IMR-90 (cell line): Measurements from ENCODE around the gene LDAF1. TPM values are rescaled to one million over a fixed set of nuclear protein-coding genes. Genes with fewer than 3 reads are reported as not detected.

Experiments
- ATAC-seq: fragments of 200-7000 bp; cut with Tn5 transposase; 2 replicates; pipeline ENCODE4 v1.9.1; 2020; ENCODE audit warnings: low read depth, mild to moderate bottlenecking, moderate library complexity
- BruUV-seq: library from RNA; stranded (reverse); fragments of 400-500 nt; replicated peaks from 2 replicates; lab custom pipeline; 2021; lab: Mats Ljungman, UMichigan
- CTCF ChIA-PET: fragments of 300-600 bp; formaldehyde crosslinking; extraction: SDS; loops from one replicate; lab custom pipeline; 2021; ENCODE audit warnings: antibody characterized with exemption; lab: Yijun Ruan, JAX
- POLR2A ChIA-PET: fragments of 300-600 bp; sonication (Branson Sonifier 250); formaldehyde crosslinking; loops from one replicate; lab custom pipeline; 2022; ENCODE audit warnings: antibody characterized with exemption; ENCODE audit not compliant: unreplicated experiment; lab: Charles Lee
- DNase-seq: peaks from one replicate; pipeline ENCODE4 v3.0.0; 2013
- H2AFZ ChIP-seq: replicated peaks from 2 replicates; pipeline ENCODE3; 2013; ENCODE audit warnings: low read length, mild to moderate bottlenecking; ENCODE audit not compliant: poor library complexity
- H2AK5ac ChIP-seq: 2 replicates; pipeline ENCODE4 v1.6.1; 2013; ENCODE audit warnings: low read depth, low read length, inconsistent platforms
- H2AK9ac ChIP-seq: replicated peaks from 2 replicates; pipeline ENCODE3; 2013; ENCODE audit warnings: mild to moderate bottlenecking, low read depth, low read length, moderate library complexity; ENCODE audit not compliant: poor library complexity
- H2BK120ac ChIP-seq: 2 replicates; pipeline ENCODE4 v1.6.1; 2013; ENCODE audit warnings: low read depth, low read length, inconsistent platforms
- H2BK15ac ChIP-seq: 3 replicates; pipeline ENCODE4 v1.6.1; 2013; ENCODE audit warnings: low read depth, low read length, inconsistent platforms
- H2BK20ac ChIP-seq: 2 replicates; pipeline ENCODE4 v1.6.1; 2013; ENCODE audit warnings: low read depth, mild to moderate bottlenecking, inconsistent platforms, low read length, moderate library complexity
- H2BK5ac ChIP-seq: 2 replicates; pipeline ENCODE4 v1.6.1; 2013; ENCODE audit warnings: mild to moderate bottlenecking, low read depth, low read length, inconsistent platforms; ENCODE audit not compliant: poor library complexity, severe bottlenecking
- H3K14ac ChIP-seq: replicated peaks from 2 replicates; pipeline ENCODE4 v1.6.1; 2013; ENCODE audit warnings: low read depth, low read length, inconsistent platforms
- H3K18ac ChIP-seq: 2 replicates; pipeline ENCODE4 v1.6.1; 2013; ENCODE audit warnings: low read depth, low read length, control low read depth
- H3K23ac ChIP-seq: 2 replicates; pipeline ENCODE4 v1.6.1; 2013; ENCODE audit warnings: low read depth, low read length, inconsistent platforms
- H3K27ac ChIP-seq: 2 replicates; pipeline ENCODE4 v1.5.1; 2013; ENCODE audit warnings: mild to moderate bottlenecking, control low read depth, low read length; ENCODE audit not compliant: insufficient read depth
- H3K27me3 ChIP-seq: 2 replicates; pipeline ENCODE4 v1.6.1; 2013; ENCODE audit warnings: low read length; ENCODE audit not compliant: control insufficient read depth, insufficient read depth
- H3K36me3 ChIP-seq: 2 replicates; pipeline ENCODE4 v1.6.1; 2013; ENCODE audit warnings: low read length, mixed read lengths; ENCODE audit not compliant: control insufficient read depth, insufficient read depth
- H3K4ac ChIP-seq: 2 replicates; pipeline ENCODE4 v1.6.1; 2013; ENCODE audit warnings: low read depth, low read length, inconsistent platforms
- H3K4me1 ChIP-seq: 2 replicates; pipeline ENCODE4 v1.6.1; 2013; ENCODE audit warnings: low read length, mixed read lengths; ENCODE audit not compliant: control insufficient read depth, insufficient read depth
- H3K4me2 ChIP-seq: 2 replicates; pipeline ENCODE4 v1.6.1; 2013; ENCODE audit warnings: low read depth, mild to moderate bottlenecking, control low read depth, low read length, moderate library complexity
- H3K4me3 ChIP-seq: 2 replicates; pipeline ENCODE4 v1.5.1; 2013; ENCODE audit warnings: low read depth, mild to moderate bottlenecking, control low read depth, low read length, moderate library complexity; ENCODE audit not compliant: insufficient read depth
- H3K56ac ChIP-seq: 2 replicates; pipeline ENCODE4 v1.6.1; 2013; ENCODE audit warnings: low read length, inconsistent platforms; ENCODE audit not compliant: insufficient read depth; ENCODE audit errors: extremely low read depth
- H3K79me1 ChIP-seq, 2 experiments: 2 replicates each; pipeline ENCODE4 v1.6.1; 2013; ENCODE audit warnings: low read length in 2 of 2, inconsistent platforms in 1 of 2, low read depth in 1 of 2
- H3K9ac ChIP-seq: 2 replicates; pipeline ENCODE4 v1.6.1; 2013; ENCODE audit warnings: low read depth, low read length, control low read depth
- H3K9me1 ChIP-seq: 2 replicates; pipeline ENCODE4 v1.6.1; 2013; ENCODE audit warnings: low read length, inconsistent platforms; ENCODE audit not compliant: insufficient read depth
- H3K9me3 ChIP-seq: 2 replicates; pipeline ENCODE4 v1.6.1; 2013; ENCODE audit warnings: low read length; ENCODE audit not compliant: control insufficient read depth, insufficient read depth
- H4K20me1 ChIP-seq: 2 replicates; pipeline ENCODE4 v1.6.1; 2013; ENCODE audit warnings: low read length, inconsistent platforms; ENCODE audit not compliant: insufficient read depth
- H4K5ac ChIP-seq: 2 replicates; pipeline ENCODE4 v1.6.1; 2013; ENCODE audit warnings: mild to moderate bottlenecking, low read depth, low read length, control low read depth
- H4K8ac ChIP-seq, 2 experiments: 2 replicates each; pipeline ENCODE4 v1.6.1; 2013; ENCODE audit warnings: low read depth in 2 of 2, low read length in 2 of 2, control low read depth in 1 of 2, inconsistent platforms in 1 of 2
- H4K91ac ChIP-seq: 2 replicates; pipeline ENCODE4 v1.6.1; 2013; ENCODE audit warnings: low read depth, low read length, inconsistent platforms; ENCODE audit not compliant: insufficient read depth
- CEBPB ChIP-seq: IDR thresholded peaks from 2 replicates; pipeline ENCODE4 v1.6.1; 2012; ENCODE audit warnings: low read depth, low read length, improper control_type of control experiment
- CHD1 ChIP-seq: IDR thresholded peaks from 2 replicates; pipeline ENCODE4 v1.6.1; 2012; ENCODE audit warnings: low read depth, low read length, improper control_type of control experiment
- ELK1 ChIP-seq: fragments of 150-350 bp; IDR thresholded peaks from 2 replicates; pipeline ENCODE4 v1.6.1; 2016; ENCODE audit warnings: low read depth, mild to moderate bottlenecking, low read length, moderate library complexity, borderline replicate concordance
- FOS ChIP-seq: fragments of 150-350 bp; IDR thresholded peaks from 2 replicates; pipeline ENCODE4 v1.6.1; 2016; ENCODE audit warnings: low read depth, low read length
- MAFK ChIP-seq: IDR thresholded peaks from 2 replicates; pipeline ENCODE4 v1.6.1; 2012; ENCODE audit warnings: low read depth, low read length, improper control_type of control experiment
- MXI1 ChIP-seq: IDR thresholded peaks from 2 replicates; pipeline ENCODE4 v1.6.1; 2012; ENCODE audit warnings: low read depth, mild to moderate bottlenecking, low read length, moderate library complexity, borderline replicate concordance
- NFE2L2 ChIP-seq: fragments of 150-350 bp; IDR thresholded peaks from 2 replicates; pipeline ENCODE4 v1.6.1; 2016; ENCODE audit warnings: low read depth, mild to moderate bottlenecking, low read length
- POLR2A ChIP-seq: IDR thresholded peaks from 2 replicates; pipeline ENCODE4 v1.6.1; 2012; ENCODE audit warnings: mild to moderate bottlenecking, low read depth, low read length
- RAD21 ChIP-seq: IDR thresholded peaks from 2 replicates; pipeline ENCODE4 v1.6.1; 2012; ENCODE audit warnings: low read length, improper control_type of control experiment
- RFX5 ChIP-seq: IDR thresholded peaks from 2 replicates; pipeline ENCODE4 v1.8.0; 2012; ENCODE audit warnings: low read depth, mild to moderate bottlenecking, low read length, moderate library complexity
- SMC3 ChIP-seq: fragments of 150-350 bp; IDR thresholded peaks from 2 replicates; pipeline ENCODE4 v1.6.1; 2016; ENCODE audit warnings: low read depth, mild to moderate bottlenecking, antibody characterized with exemption, low read length, moderate library complexity
- WGBS, 2 experiments: methylation state at CpG; one replicate each; pipeline versions ENCODE4 v1.1.5 to v1.1.7; 2013; ENCODE audit warnings: missing lambda C conversion rate in 2 of 2; ENCODE audit not compliant: insufficient read length in 1 of 2; ENCODE audit errors: extremely low coverage in 2 of 2; 5-methylcytosine and 5-hydroxymethylcytosine counted together
- dilution Hi-C: fragments of 300-500 bp; cut with HindIII; formaldehyde crosslinking; loops from one replicate; pipeline ENCODE4 v1.14.3; 2018; ENCODE audit warnings: low sequenced_read_pairs; ENCODE audit not compliant: unreplicated experiment
- in situ Hi-C: fragments of 300-500 bp; cut with MboI; formaldehyde crosslinking; loops from 3 replicates; pipeline ENCODE4 v1.14.3; 2019; ENCODE audit warnings: low sequenced_read_pairs, inconsistent platforms, mixed read lengths
- intact Hi-C: fragments of 100-400 bp; cut with micrococcal nuclease; formaldehyde crosslinking; loops from 2 replicates; pipeline ENCODE4 v1.10.0; 2022
- polyA plus RNA-seq, 3 experiments: library from polyadenylated mRNA; depleted of rRNA; stranded (reverse); fragments of >200 nt; gene quantifications; 2 replicates each; pipeline ENCODE4 v1.2.3, GENCODE V29; 2012; ENCODE audit warnings: low replicate concordance in 1 of 3
- total RNA-seq: library from RNA; depleted of rRNA; stranded (reverse); fragments of >200 nt; gene quantifications from 2 replicates; pipeline ENCODE4 v1.2.3, GENCODE V29; 2012
- TF ChIP-seq, protein P1 (sequence below): fragments of 150-350 bp; IDR thresholded peaks from 2 replicates; pipeline ENCODE4 v1.6.1; 2017; ENCODE audit warnings: mild to moderate bottlenecking, antibody characterized with exemption, low read length, low read depth
- TF ChIP-seq, protein P2 (sequence below): conservative IDR thresholded peaks from 2 replicates; pipeline ENCODE4 v1.5.1; 2012; ENCODE audit warnings: mild to moderate bottlenecking, low read depth, low read length, improper control_type of control experiment

Gene LDAF1
- total and polyA plus RNA-seq, 2 of the 4 experiments (the other 2 are of a cell fraction), result 21.0 to 62.2 TPM

DNA sequence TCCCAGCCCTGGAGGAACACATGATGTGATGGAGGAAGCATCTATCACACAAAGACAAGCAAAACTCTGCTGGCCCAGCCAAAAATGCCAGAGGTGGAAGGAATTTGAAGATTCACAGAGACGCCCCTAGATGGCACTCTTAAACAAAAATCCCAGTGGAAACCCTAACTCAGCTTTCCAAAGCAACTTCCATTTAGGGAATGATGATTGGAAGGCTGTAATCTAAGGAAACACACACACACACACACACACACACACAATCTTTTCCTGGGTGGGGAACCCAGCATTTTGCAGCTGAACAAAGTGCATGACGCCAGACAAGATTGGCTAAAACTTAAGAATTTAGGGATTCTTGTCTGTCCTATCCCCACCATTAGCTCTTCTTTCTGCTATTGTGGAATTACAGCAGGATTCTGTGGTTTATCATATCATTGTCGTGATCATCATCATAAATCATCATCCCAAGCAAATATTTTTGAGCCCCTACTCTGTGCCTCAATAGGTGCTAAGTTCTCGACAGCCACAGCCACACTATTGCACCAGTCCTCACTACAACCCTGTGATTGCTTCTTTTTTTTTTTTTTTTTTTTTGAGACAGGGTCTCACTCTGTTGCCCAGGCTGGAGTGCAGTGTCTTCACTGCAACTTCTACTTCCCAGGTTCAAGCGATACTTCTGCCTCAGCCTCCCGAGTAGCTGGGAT lies 1.6 kb upstream of the LDAF1 start:
- peak; percentile 42 for ATAC-seq

More for the DNA sequence above, 1.6 kb upstream of the LDAF1 start:
- no peaks in the 10 kb centered on the region for H3K27me3 ChIP-seq
- H3K4ac ChIP-seq, result peak overlapping the region; percentile 1
- 0 out of 2 replicates have a peak, but pooled peaks cover 5% of the 10 kb centered on the region for H3K36me3 ChIP-seq
- no CpG with 5 or more reads among the region's 6 CpGs for WGBS, 2 experiments
- in situ Hi-C loops, result loop anchor here (5.0 to 25.0 kb wide), 3 partner anchors 140 to 1180 kb away; no protein-coding TSS in a partner anchor
- no peak overlapping the region for H2AK9ac ChIP-seq
- intact Hi-C loops, result loop anchor here (1.0 to 5.0 kb wide), 3 partner anchors 125 to 307 kb away; partner anchors contain the start of genes DCUN1D3 and LYRM1
- no peak overlapping the region for H4K5ac ChIP-seq
- H3K18ac ChIP-seq, result no peak overlapping the region
- H3K9ac ChIP-seq, result no peak overlapping the region
- H2BK5ac ChIP-seq, result no peak overlapping the region
- peak overlapping the region in 1 of 2 experiments; percentile 73; a peak in 1 of 4 replicates for H4K8ac ChIP-seq
- H2BK15ac ChIP-seq, result no peak overlapping the region
- H2AFZ ChIP-seq, result no peak overlapping the region
- H3K4me2 ChIP-seq, result no peak overlapping the region
- no peak overlapping the region for H3K56ac ChIP-seq
- peak; percentile 83 for DNase-seq
- H3K27ac ChIP-seq, result no peak overlapping the region
- ChIA-PET CTCF (interaction anchor here (0.6 to 3.1 kb wide), 6 partner anchors 12 to 251 kb away, joined by 3 to 15 read pairs (median 3); no protein-coding TSS in a partner anchor), POLR2A (no interaction called here)
- H3K9me3 ChIP-seq, result no peaks in the 10 kb centered on the region
- H3K9me1 ChIP-seq, result peaks cover 2% of the 10 kb centered on the region; the same call in 1 of the 2 replicates
- peak overlapping the region; percentile 59; the same call in 1 of the 2 replicates for H2BK20ac ChIP-seq
- H3K79me1 ChIP-seq, result peaks cover 0 to 23% of the 10 kb centered on the region in 2 experiments; a peak in 3 of 4 replicates
- peaks cover 3% of the 10 kb centered on the region; the same call in 1 of the 2 replicates for H4K20me1 ChIP-seq
- no peak overlapping the region for H4K91ac ChIP-seq
- H3K14ac ChIP-seq, result no peak overlapping the region
- no peak overlapping the region for H3K23ac ChIP-seq
- BruUV-seq, result no TSS peak
- peaks cover 8% of the 10 kb centered on the region for H3K4me1 ChIP-seq
- H2AK5ac ChIP-seq, result peak overlapping the region; percentile 48; the same call in 1 of the 2 replicates
- no peak overlapping the region for H3K4me3 ChIP-seq
- dilution Hi-C loops, result no loop called here
- no peak for TF ChIP-seq RFX5
- peak; percentile 81 for TF ChIP-seq RAD21
- TF ChIP-seq POLR2A, result no peak
- TF ChIP-seq, protein P1, sequence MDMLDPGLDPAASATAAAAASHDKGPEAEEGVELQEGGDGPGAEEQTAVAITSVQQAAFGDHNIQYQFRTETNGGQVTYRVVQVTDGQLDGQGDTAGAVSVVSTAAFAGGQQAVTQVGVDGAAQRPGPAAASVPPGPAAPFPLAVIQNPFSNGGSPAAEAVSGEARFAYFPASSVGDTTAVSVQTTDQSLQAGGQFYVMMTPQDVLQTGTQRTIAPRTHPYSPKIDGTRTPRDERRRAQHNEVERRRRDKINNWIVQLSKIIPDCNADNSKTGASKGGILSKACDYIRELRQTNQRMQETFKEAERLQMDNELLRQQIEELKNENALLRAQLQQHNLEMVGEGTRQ, result no peak
- no peak for TF ChIP-seq ELK1
- TF ChIP-seq, protein P2, sequence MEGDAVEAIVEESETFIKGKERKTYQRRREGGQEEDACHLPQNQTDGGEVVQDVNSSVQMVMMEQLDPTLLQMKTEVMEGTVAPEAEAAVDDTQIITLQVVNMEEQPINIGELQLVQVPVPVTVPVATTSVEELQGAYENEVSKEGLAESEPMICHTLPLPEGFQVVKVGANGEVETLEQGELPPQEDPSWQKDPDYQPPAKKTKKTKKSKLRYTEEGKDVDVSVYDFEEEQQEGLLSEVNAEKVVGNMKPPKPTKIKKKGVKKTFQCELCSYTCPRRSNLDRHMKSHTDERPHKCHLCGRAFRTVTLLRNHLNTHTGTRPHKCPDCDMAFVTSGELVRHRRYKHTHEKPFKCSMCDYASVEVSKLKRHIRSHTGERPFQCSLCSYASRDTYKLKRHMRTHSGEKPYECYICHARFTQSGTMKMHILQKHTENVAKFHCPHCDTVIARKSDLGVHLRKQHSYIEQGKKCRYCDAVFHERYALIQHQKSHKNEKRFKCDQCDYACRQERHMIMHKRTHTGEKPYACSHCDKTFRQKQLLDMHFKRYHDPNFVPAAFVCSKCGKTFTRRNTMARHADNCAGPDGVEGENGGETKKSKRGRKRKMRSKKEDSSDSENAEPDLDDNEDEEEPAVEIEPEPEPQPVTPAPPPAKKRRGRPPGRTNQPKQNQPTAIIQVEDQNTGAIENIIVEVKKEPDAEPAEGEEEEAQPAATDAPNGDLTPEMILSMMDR, result peak; percentile 79
- TF ChIP-seq CHD1, result no peak
- TF ChIP-seq NFE2L2, result no peak
- TF ChIP-seq SMC3, result peak; percentile 65
- no peak for TF ChIP-seq CEBPB
- no peak for TF ChIP-seq FOS
- TF ChIP-seq MXI1, result no peak
- TF ChIP-seq MAFK, result no peak
- H2BK120ac ChIP-seq, result no peak overlapping the region
